ENCODE results near the gene PPM1L.
"Not testable (repeated sequence)": the region's sequence is repeated elsewhere in the genome, so short reads cannot be mapped to it uniquely, and the experiment has no call there.

Gene PPM1L

GRCh38 chr3:160987982-160988964 is 232.2 kb downstream of the PPM1L start:
- no peak for DNase-seq (ENCODE audit: low read depth)

DNA sequence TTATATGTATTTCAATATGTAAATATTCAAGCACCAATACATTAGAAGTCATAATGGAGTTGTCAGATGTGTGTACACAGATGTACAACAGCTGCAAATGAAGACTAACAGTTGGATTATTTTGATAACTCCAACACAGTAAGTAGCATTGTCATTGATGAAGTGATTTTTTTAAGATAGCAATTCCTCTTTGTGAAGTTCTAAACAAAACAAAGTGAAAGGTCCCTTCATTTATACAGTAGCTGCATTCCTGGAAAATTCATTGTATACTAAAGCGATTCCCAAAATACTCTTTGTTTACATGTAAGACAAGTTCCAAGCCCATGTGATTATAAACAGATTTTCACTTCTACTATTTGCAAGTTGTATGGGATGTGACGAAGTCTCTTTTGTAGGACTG is 234.4 kb downstream of the PPM1L start:
- no peak for DNase-seq (ENCODE audit: low read depth)

- no peak for DNase-seq (ENCODE audit: low read depth)
Measured at GRCh38 chr3:160992712-160993111, 236.7 kb downstream of the PPM1L start.

DNA sequence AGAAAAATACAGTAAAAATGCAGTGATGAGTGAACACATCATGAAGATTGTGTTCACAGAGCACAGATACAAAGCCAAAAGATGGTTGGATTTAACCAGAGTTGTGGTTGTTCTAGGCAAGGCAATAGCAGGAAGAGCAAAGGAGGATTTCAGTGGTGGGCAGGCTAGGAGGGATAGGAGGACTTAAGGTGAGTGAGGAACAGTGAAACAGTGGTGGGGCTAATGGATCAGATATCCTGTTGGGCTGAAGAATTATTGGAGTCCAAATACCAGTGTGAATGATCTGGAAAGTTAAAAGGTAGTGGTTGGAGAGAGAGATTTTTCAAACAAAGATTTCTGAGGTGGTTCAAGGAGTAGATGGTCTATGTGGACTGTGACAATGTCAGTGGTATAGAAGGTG is 240.8 kb downstream of the PPM1L start:
- DNase-seq (ENCODE audit: low read depth): no peak

DNA sequence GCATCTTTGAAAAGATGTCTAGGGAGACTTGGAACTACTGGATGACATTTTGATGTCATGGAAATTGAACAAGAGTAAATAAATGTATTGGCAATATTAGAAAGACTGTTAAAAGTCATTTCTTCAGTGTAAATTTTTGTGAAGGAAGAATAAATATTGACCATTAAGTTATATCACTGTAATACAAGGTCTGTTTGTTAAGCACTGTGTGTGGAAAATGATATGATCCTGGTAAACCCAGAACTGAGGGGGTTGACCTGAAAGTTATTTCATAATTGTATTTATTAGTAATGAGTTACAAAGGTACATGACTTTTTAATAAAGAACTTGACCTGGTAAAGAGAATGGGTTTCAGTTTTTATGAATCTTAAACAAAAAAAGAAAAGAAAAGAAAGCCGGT is 242.6 kb downstream of the PPM1L start:
- DNase-seq (ENCODE audit: low read depth): no peak

- no peak for DNase-seq (ENCODE audit: low read depth)
Measured at GRCh38 chr3:160999274-160999673, 243.2 kb downstream of the PPM1L start.

DNA sequence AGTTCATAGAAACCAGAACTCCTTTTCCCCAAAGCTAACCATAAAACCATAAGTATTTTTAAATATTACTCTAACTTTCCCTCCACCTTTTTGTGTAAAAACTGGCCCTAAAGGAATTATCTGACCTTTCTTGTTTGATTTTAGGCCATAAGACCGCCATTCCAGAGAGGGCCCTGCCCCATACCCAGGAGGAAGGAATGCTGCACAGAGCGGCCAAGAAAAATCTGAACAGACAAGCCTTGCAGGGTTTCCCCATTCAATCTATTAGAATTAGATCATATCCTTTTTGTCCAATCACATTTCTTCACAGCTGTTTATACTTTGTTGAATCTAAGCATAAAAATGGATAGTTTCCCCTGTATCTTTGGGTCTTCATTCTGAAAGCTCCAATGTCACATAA is 252.1 kb downstream of the PPM1L start:
- DNase-seq (ENCODE audit: low read depth): no peak

DNA sequence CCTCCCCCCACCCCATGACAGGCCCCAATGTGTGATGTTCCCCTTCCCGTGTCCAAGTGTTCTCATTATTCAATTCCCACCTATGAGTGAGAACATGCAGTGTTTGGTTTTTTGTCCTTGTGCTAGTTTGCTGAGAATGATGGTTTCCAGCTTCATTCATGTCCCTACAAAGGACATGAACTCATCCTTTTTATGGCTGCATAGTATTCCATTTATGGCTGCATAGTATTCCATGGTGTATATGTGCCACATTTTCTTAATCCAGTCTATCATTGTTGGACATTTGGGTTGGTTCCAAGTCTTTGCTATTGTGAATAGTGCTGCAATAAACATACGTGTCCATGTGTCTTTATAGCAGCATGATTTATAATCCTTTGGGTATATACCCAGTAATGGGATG is 254.1 kb downstream of the PPM1L start:
- not testable (repeated sequence) for DNase-seq (ENCODE audit: low read depth)

- DNase-seq (ENCODE audit: low read depth): no peak
Measured at GRCh38 chr3:161014843-161015749, 259.1 kb downstream of the PPM1L start.

GRCh38 chr3:161016417-161017313 is 260.6 kb downstream of the PPM1L start:
- DNase-seq (ENCODE audit: low read depth): no peak

GRCh38 chr3:161017971-161018370 is 261.9 kb downstream of the PPM1L start:
- no peak for DNase-seq (ENCODE audit: low read depth)

GRCh38 chr3:161020256-161020655 is 264.2 kb downstream of the PPM1L start:
- no peak for DNase-seq (ENCODE audit: low read depth)

DNA sequence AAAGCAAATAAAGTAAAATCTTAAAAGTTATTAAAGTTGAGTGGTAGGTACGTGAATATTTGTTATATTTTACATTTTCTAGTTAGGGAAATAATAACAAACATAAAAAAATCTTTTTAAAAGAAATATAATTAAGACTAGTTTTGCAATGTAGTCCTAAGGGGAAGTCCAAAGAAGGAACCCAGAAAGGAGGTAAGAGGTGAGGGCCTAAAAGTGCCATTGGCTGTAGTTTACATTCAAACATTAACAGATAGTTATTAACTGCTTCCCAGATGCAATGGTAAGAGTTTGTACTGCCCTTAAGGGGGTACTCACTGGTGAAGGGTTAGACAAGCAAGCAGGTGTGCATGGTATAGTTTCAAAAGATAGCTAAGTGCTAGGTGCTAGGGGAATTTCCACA is 269.9 kb downstream of the PPM1L start:
- no peak for DNase-seq (ENCODE audit: low read depth)

DNA sequence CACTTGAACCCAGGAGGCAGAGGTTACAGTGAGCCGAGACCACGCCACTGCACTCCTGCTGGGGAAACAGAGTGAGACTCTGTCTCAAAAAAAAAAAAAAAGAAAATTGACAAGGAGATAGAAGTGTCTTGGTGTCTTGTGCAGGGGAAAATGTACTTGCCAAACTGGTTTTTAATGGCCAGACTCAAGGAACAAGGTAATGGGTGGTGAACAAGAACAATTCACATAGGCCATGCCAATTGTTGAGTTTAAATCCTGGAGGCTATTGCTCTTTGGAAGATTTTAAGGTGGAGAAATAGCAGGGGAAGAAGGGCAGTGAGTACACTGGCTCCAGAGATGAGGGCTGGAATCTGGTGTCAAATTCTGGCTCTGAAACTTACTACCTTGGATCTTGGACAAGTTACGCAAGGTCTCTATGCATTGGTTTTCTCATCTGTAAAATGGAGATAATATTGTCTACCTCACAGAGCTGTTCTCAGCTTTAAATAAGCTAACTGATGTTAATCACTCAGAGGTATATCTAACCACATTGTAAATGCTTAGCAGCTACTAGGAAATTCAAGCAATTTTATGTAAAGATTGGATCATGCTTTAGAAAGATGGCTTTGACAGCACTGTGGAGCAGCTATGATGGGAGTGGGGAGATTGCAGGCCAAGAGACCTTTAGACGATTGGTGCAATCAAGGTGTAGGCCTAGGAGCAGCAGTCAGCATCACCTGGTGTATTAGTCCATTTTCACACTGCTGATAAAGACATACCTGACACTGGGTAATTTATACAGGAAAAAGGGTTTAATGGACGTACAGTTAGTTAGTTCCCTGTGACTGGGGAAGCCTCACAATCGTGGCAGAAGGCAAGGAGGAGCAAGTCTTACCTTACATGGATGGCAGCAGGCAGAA is 270.8 kb downstream of the PPM1L start:
- DNase-seq (ENCODE audit: low read depth): no peak

DNA sequence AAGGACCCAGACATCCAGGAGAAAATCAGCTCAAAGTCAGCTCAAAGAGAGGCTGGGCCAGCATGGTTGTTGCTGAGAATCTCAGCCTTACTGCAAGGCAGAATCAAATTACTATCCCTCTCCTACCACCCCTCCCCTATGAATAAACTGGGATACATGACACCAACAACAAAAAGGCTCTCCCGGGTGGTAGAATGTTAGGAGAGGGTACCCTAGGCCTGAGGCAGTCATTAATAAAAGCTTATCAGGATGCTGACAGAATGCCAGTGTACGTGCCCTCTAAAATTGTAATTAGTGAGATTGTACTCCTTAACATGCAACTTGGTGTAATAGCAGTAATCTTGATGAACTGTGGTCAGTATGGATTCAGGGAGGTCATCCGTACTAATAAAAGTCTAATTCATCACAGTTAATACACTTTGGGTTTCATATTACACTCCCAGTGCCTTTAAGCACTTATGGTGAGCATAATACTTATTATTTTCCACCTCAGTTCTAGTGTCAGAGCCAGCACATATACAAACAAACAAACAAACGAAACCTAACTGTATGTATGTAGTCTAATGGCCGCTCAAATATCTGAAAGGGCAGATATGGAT is 272.6 kb downstream of the PPM1L start:
- no peak for DNase-seq (ENCODE audit: low read depth)

- no peak for DNase-seq (ENCODE audit: low read depth)
Measured at GRCh38 chr3:161031134-161031533, 275.1 kb downstream of the PPM1L start.

DNA sequence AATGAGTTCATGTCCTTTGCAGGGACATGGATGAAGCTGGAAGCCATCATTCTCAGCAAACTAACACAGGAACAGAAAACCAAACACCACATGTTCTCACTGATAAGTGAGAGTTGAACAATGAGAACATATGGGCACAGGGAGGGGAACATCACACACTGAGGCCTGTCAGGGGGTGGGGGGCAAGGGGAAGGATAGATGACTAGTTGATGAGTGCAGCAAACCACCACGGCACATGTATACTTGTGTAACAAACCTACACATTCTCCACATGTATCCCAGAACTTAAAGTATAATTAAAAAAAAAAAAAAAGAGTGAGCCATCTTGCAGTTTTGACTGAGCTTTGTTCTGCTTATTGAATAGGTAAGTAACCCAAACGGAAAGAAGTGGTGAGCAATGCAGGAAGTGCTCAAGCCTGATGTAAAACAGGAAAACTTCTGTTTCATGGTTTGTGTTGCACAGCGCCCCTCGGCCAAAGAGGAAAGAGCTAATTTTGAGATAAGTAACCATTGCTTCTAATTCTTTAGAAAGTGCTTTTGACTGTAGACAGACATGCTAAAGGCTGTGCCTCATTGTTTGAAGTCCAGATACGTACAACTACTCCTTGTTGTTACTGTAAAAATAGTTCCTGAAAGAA is 279.0 kb downstream of the PPM1L start:
- DNase-seq (ENCODE audit: low read depth): not testable (repeated sequence)

GRCh38 chr3:161035711-161036110 is 279.7 kb downstream of the PPM1L start:
- no peak for DNase-seq (ENCODE audit: low read depth)

DNA sequence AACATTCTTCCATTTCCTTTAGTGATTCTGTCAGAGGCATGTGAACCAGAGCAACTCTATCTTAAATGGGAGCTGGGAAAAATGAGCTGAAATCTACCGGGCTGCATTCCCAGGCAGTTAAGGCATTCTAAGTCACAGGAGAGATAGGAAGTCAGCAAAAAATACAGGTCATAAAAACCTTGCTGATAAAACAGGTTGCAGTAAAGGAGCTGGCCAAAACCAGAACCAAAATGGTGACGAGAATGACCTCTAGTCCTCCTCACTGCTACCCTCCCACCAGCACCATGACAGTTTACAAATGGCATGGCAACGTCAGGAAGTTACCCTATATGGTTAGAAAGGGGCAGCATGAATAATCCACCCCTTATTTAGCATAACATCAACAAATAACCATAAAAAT is 282.7 kb downstream of the PPM1L start:
- DNase-seq (ENCODE audit: low read depth): no peak

DNA sequence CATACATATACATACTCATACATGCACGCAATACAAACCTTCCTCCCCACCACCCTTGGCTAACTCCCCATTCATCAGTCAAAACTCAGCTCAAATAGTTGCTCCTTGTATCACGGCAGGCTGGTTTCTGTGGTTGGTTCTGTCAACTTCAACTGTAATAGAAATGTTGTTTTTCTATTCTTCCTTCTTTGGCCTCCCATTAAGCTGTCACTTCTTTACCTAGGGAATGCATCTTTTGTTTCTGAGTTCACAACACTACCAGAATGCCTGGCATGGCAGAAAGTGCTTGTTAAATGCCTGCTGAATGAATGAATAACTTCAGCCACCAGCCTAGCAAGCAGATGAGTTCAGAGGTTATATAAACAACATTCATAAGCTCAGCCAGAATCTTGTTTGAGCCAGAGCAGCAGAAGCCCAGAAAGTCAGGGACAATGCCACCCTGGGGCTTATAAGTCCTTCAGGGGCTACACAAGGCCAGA is 286.0 kb downstream of the PPM1L start:
- no peak for DNase-seq (ENCODE audit: low read depth)

Measured in activated T-cell treated with anti-CD3 and anti-CD28 coated beads for 1 hour (primary cell).